Mucosa of stomach (tissue), 1 donor: ENCODE data around the gene UTS2B.

Experiments used
- H3K27me3 ChIP-seq: one replicate; pipeline ENCODE4 v1.7.0; 2013; ENCODE audit warnings: mild to moderate bottlenecking, low read length; ENCODE audit not compliant: control insufficient read depth, insufficient read depth
- H3K36me3 ChIP-seq: one replicate; pipeline ENCODE4 v1.7.0; 2013; ENCODE audit warnings: low read length; ENCODE audit not compliant: control insufficient read depth, insufficient read depth
- H3K4me1 ChIP-seq: one replicate; pipeline ENCODE4 v1.7.0; 2013; ENCODE audit warnings: mild to moderate bottlenecking, low read length; ENCODE audit not compliant: control insufficient read depth, insufficient read depth
- H3K4me3 ChIP-seq: one replicate; pipeline ENCODE4 v1.7.0; 2013; ENCODE audit warnings: low read length
- H3K9ac ChIP-seq: one replicate; pipeline ENCODE4 v1.7.0; 2013; ENCODE audit warnings: mild to moderate bottlenecking, low read length, moderate library complexity
- H3K9me3 ChIP-seq: one replicate; pipeline ENCODE4 v1.7.0; 2013; ENCODE audit warnings: mild to moderate bottlenecking, low read length, moderate library complexity; ENCODE audit not compliant: control insufficient read depth
- donor health status: Pancreatic carcinoma.

Gene UTS2B

GRCh38 chr3:191333298-191333880, 3.1 kb upstream of the UTS2B start:
- no peaks in the 10 kb centered on the region for H3K27me3 ChIP-seq
- H3K9me3 ChIP-seq: no peaks in the 10 kb centered on the region
- H3K9ac ChIP-seq: no peak overlapping the region
- no peaks in the 10 kb centered on the region for H3K36me3 ChIP-seq
- no peak overlapping the region for H3K4me3 ChIP-seq
- H3K4me1 ChIP-seq: peaks cover 14% of the 10 kb centered on the region

- Histone ChIP-seq H3K27me3 (no peaks in the 10 kb centered on the region), H3K4me3 (no peak overlapping the region), H3K36me3 (no peaks in the 10 kb centered on the region), H3K9ac (no peak overlapping the region), H3K4me1 (peaks cover 14% of the 10 kb centered on the region), H3K9me3 (no peaks in the 10 kb centered on the region)
Observed at GRCh38 chr3:191331388-191331787, 1.1 kb upstream of the UTS2B start.

GRCh38 chr3:191330530-191331048, 263 bp upstream of the UTS2B start:
- Histone ChIP-seq H3K9me3 (no peaks in the 10 kb centered on the region), H3K4me3 (peak overlapping the region; percentile 5), H3K36me3 (no peaks in the 10 kb centered on the region), H3K4me1 (peaks cover 14% of the 10 kb centered on the region), H3K9ac (peak overlapping the region; percentile 87), H3K27me3 (no peaks in the 10 kb centered on the region)

- no peaks in the 10 kb centered on the region for H3K27me3 ChIP-seq
- H3K36me3 ChIP-seq: no peaks in the 10 kb centered on the region
- H3K9me3 ChIP-seq: no peaks in the 10 kb centered on the region
- peak within 1 kb of the TSS; percentile 5 for H3K4me3 ChIP-seq
- peaks cover 14% of the 10 kb centered on the region for H3K4me1 ChIP-seq
- peak within 1 kb of the TSS; percentile 87 for H3K9ac ChIP-seq
Observed at GRCh38 chr3:191328962-191329653, 1.2 kb downstream of the UTS2B start, which contains the start of gene CCDC50. CCDC50 (plus strand) TSS chr3:191329394; CDS start chr3:191329675, 281 bp downstream.

- Histone ChIP-seq H3K4me1 (peaks cover 14% of the 10 kb centered on the region), H3K9me3 (no peaks in the 10 kb centered on the region), H3K27me3 (no peaks in the 10 kb centered on the region), H3K4me3 (peak overlapping the region; percentile 5), H3K36me3 (no peaks in the 10 kb centered on the region), H3K9ac (peak overlapping the region; percentile 87)
Observed at GRCh38 chr3:191328383-191328961, 1.9 kb downstream of the UTS2B start.

GRCh38 chr3:191327526-191327925, 2.8 kb downstream of the UTS2B start:
- no peak overlapping the region for H3K9ac ChIP-seq
- no peaks in the 10 kb centered on the region for H3K27me3 ChIP-seq
- H3K36me3 ChIP-seq: no peaks in the 10 kb centered on the region
- peaks cover 14% of the 10 kb centered on the region for H3K4me1 ChIP-seq
- H3K9me3 ChIP-seq: no peaks in the 10 kb centered on the region
- H3K4me3 ChIP-seq: no peak overlapping the region

- H3K4me1 ChIP-seq: no peaks in the 10 kb centered on the region
- H3K36me3 ChIP-seq: no peaks in the 10 kb centered on the region
- no peaks in the 10 kb centered on the region for H3K27me3 ChIP-seq
- H3K4me3 ChIP-seq: no peak overlapping the region
- no peak overlapping the region for H3K9ac ChIP-seq
- H3K9me3 ChIP-seq: no peaks in the 10 kb centered on the region
Observed at GRCh38 chr3:191324936-191325335, 5.4 kb downstream of the UTS2B start.

GRCh38 chr3:191321019-191321767, 9.1 kb downstream of the UTS2B start:
- Histone ChIP-seq H3K36me3 (no peaks in the 10 kb centered on the region), H3K4me3 (no peak overlapping the region), H3K27me3 (no peaks in the 10 kb centered on the region), H3K9ac (no peak overlapping the region), H3K4me1 (no peaks in the 10 kb centered on the region), H3K9me3 (no peaks in the 10 kb centered on the region)

- Histone ChIP-seq H3K9me3 (no peaks in the 10 kb centered on the region), H3K27me3 (no peaks in the 10 kb centered on the region), H3K36me3 (no peaks in the 10 kb centered on the region), H3K9ac (no peak overlapping the region), H3K4me1 (no peaks in the 10 kb centered on the region), H3K4me3 (no peak overlapping the region)
Observed at GRCh38 chr3:191320316-191320715, 10.0 kb downstream of the UTS2B start.

- Histone ChIP-seq H3K27me3 (no peaks in the 10 kb centered on the region), H3K9ac (no peak overlapping the region), H3K36me3 (no peaks in the 10 kb centered on the region), H3K4me3 (no peak overlapping the region), H3K4me1 (no peaks in the 10 kb centered on the region), H3K9me3 (no peaks in the 10 kb centered on the region)
Observed at GRCh38 chr3:191316876-191317603, 13.3 kb downstream of the UTS2B start.

- no peak overlapping the region for H3K4me3 ChIP-seq
- H3K27me3 ChIP-seq: no peaks in the 10 kb centered on the region
- no peak overlapping the region for H3K9ac ChIP-seq
- no peaks in the 10 kb centered on the region for H3K4me1 ChIP-seq
- H3K36me3 ChIP-seq: no peaks in the 10 kb centered on the region
- H3K9me3 ChIP-seq: no peaks in the 10 kb centered on the region
Observed at GRCh38 chr3:191314109-191314728, 16.1 kb downstream of the UTS2B start.
